ENCODE data around the gene CEP128. TPM values are rescaled to one million over a fixed set of nuclear protein-coding genes. Genes with fewer than 3 reads are reported as not detected.

The CEP128 gene
- total RNA-seq, 6 experiments from 2014 or later = 4.8 to 10.3 (median 8.8) TPM

DNA sequence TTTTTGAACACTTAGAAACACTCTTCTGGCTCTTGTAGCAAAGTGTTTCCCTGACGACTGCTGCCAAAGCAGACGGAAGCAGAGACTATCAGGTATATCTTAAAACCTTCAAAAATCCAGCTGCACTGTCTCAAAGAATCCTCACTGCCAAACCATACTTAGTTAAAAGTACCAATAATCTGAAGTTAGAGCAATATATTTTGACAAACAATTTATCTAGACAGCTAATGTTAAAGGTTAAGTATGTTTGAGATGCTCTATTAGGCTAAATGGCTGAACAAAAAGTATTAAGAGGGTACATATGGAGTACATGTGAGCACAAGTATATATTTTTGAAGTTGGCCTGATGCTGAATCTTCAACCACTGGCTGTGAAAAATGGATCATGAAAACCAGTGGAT lies 398.3 kb downstream of the CEP128 start:
- Mint-ChIP-seq H3K27ac (no peak overlapping the region), H3K27me3 (ENCODE audit: insufficient read depth) (no peaks in the 10 kb centered on the region), H3K9me3 (peaks cover 15% of the 10 kb centered on the region), H3K4me1 (ENCODE audit: low read depth) (no peaks in the 10 kb centered on the region), H3K4me3 (no peak overlapping the region), H3K36me3 (ENCODE audit: low read depth) (peaks cover 21% of the 10 kb centered on the region)
- no peak for DNase-seq
- TF ChIP-seq, protein P1, sequence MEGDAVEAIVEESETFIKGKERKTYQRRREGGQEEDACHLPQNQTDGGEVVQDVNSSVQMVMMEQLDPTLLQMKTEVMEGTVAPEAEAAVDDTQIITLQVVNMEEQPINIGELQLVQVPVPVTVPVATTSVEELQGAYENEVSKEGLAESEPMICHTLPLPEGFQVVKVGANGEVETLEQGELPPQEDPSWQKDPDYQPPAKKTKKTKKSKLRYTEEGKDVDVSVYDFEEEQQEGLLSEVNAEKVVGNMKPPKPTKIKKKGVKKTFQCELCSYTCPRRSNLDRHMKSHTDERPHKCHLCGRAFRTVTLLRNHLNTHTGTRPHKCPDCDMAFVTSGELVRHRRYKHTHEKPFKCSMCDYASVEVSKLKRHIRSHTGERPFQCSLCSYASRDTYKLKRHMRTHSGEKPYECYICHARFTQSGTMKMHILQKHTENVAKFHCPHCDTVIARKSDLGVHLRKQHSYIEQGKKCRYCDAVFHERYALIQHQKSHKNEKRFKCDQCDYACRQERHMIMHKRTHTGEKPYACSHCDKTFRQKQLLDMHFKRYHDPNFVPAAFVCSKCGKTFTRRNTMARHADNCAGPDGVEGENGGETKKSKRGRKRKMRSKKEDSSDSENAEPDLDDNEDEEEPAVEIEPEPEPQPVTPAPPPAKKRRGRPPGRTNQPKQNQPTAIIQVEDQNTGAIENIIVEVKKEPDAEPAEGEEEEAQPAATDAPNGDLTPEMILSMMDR (IDR thresholded peaks at IDR 0.05) = no peak

DNA sequence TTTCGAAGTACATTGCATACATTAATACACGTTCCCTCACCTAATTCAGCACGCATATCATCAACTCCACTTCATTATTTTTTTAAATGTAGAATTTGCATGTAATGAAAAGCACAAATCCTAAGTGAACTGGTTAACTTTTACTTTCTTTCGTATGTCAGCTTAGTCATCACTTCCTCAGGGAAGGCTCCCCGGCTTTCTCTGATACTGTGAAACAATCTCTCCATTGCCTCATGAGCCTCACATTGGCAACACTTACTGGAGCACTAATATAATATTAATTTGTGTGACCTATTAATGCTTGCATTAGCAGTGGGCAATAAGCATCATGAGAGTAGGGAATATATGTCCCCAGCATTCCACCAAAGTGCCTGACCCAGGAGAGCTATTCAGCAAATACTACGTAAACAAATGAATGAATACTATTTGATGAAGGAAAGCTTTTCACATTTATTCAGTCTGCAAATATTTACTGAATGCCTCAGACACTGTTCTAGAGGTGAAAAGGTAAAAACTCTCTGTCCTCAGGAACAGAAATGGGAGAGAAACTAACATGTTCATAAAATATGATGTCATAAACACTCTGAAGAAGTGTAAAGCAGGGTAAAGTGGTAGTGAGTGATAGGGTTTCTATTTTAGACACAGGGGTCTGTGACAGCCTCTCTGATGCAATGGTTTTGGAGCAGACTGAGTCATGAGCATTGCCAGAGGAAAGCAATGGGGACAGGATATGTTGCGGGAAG lies 402.7 kb downstream of the CEP128 start:
- Mint-ChIP-seq H3K4me1 (ENCODE audit: low read depth) (no peaks in the 10 kb centered on the region), H3K4me3 (no peak overlapping the region), H3K36me3 (ENCODE audit: low read depth) (peaks cover 21% of the 10 kb centered on the region), H3K9me3 (peaks cover 15% of the 10 kb centered on the region), H3K27ac (no peak overlapping the region), H3K27me3 (ENCODE audit: insufficient read depth) (no peaks in the 10 kb centered on the region)
- TF ChIP-seq, protein P1 (IDR thresholded peaks at IDR 0.05) = no peak
- no peak for DNase-seq

DNA sequence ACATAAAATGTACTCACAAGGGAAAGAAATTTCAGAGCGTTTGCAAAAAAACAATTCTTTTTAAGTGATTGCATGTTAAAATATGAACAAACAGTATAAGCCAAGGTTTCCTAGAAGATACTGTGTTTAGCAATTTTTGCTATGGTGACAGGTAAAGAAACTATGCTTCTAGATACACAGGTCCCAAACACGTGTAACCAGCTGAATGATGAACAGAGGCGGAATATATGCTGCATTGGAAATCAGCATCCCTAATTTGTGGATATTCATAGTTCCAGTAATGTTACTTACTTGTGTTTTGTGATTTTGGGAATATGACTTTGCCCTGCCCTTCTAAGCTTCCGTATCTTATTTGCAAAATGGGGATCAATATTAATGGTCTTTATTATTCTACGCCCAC lies 403.9 kb downstream of the CEP128 start:
- H3K9me3 Mint-ChIP-seq = peaks cover 15% of the 10 kb centered on the region
- no peak overlapping the region for H3K27ac Mint-ChIP-seq
- no peak for DNase-seq
- TF ChIP-seq, protein P1 (IDR thresholded peaks at IDR 0.05) = no peak
- no peak overlapping the region for H3K4me3 Mint-ChIP-seq
- H3K27me3 Mint-ChIP-seq (ENCODE audit: insufficient read depth) = no peaks in the 10 kb centered on the region
- peaks cover 21% of the 10 kb centered on the region for H3K36me3 Mint-ChIP-seq (ENCODE audit: low read depth)
- no peaks in the 10 kb centered on the region for H3K4me1 Mint-ChIP-seq (ENCODE audit: low read depth)

- Mint-ChIP-seq H3K36me3 (ENCODE audit: low read depth) (peaks cover 18% of the 10 kb centered on the region), H3K27ac (no peak overlapping the region), H3K9me3 (peaks cover 15% of the 10 kb centered on the region), H3K4me3 (no peak overlapping the region), H3K4me1 (ENCODE audit: low read depth) (no peaks in the 10 kb centered on the region), H3K27me3 (ENCODE audit: insufficient read depth) (no peaks in the 10 kb centered on the region)
- DNase-seq = no peak
- TF ChIP-seq, protein P1 (IDR thresholded peaks at IDR 0.05) = no peak
Observed at GRCh38 chr14:80536456-80536855, 405.1 kb downstream of the CEP128 start.

DNA sequence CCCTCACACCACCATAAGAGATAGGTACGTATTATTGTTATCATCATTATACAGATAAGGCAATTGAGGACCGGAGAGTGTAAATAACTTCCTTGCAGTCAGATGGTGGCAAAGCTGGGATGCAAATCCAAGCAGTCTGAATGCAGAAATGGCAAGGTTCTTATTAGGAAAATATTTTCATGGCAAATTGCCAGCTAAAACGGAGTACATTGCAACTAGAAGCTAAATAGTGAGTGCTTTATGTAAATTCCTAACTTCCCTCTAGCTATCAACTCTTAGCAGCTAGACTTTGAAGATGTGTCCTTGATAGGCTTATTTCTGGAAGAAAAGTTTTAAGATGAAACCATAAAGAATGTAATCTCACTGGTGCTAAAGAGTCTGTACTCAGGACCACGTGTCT lies 406.4 kb downstream of the CEP128 start:
- Mint-ChIP-seq H3K9me3 (peaks cover 13% of the 10 kb centered on the region), H3K4me1 (ENCODE audit: low read depth) (no peaks in the 10 kb centered on the region), H3K36me3 (ENCODE audit: low read depth) (peaks cover 12% of the 10 kb centered on the region), H3K27me3 (ENCODE audit: insufficient read depth) (no peaks in the 10 kb centered on the region), H3K4me3 (no peak overlapping the region), H3K27ac (no peak overlapping the region)
- TF ChIP-seq, protein P1 (IDR thresholded peaks at IDR 0.05) = no peak
- no peak for DNase-seq

All from HFFc6 (cell line).